ENCODE measurements around the gene FMNL2.

FMNL2 gene

DNA sequence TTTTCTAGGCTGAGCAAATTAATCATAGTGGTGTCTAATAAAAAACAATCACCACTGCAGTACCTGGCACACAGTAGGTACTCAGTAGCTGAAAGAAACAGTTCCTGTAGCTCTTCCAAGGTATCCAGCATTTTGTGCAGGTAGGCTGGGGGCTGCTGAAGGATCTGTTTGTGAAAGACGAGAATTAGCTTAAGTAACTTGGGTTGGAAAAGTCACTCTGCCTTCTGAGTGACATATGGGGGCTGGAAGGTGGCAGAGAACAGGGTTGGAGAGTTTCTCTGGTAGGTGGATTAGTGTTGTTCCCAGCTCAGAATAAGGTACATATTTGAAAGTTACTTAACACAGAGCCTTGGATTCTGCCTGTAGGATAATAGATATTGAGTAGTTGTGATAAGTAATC, 72.8 kb downstream of the FMNL2 start:
- Histone ChIP-seq H3K36me3 (ENCODE audit: control insufficient read depth, insufficient read depth, low read length) (no peaks in the 10 kb centered on the region), H3K9me3 (ENCODE audit: control insufficient read depth, low read length) (no peaks in the 10 kb centered on the region), H3K27me3 (replicated peaks; ENCODE audit: control insufficient read depth, insufficient read depth, low read length, poor library complexity, severe bottlenecking) (no peaks in the 10 kb centered on the region), H3K27ac (ENCODE audit: insufficient read depth, low read length, poor library complexity, severe bottlenecking) (no peak overlapping the region), H3K4me1 (ENCODE audit: control insufficient read depth, insufficient read depth, low read length, poor library complexity, severe bottlenecking) (no peaks in the 10 kb centered on the region), H3K4me3 (ENCODE audit: insufficient read depth, low read depth, low read length, poor library complexity, severe bottlenecking) (no peak overlapping the region)
- DNase-seq = no peak

DNA sequence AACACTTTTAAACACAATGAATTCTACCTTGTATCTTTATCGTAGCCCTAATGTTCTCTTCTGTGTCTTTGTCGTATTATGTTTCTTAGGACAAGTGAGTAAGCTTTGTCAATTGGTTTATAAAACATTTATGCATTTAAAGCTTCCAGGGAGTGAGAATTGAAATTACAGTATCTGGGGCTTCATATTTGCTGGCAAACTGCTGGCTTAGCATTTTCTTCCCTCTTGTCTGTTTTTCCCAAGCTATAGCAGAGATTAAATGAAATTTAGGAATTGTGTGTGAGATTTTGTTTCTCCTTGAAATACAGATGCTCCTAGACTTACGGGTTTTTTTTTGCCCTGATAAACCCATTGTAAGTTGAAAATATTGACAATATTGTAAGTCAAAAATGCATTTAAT, 73.3 kb downstream of the FMNL2 start:
- DNase-seq = no peak

DNA sequence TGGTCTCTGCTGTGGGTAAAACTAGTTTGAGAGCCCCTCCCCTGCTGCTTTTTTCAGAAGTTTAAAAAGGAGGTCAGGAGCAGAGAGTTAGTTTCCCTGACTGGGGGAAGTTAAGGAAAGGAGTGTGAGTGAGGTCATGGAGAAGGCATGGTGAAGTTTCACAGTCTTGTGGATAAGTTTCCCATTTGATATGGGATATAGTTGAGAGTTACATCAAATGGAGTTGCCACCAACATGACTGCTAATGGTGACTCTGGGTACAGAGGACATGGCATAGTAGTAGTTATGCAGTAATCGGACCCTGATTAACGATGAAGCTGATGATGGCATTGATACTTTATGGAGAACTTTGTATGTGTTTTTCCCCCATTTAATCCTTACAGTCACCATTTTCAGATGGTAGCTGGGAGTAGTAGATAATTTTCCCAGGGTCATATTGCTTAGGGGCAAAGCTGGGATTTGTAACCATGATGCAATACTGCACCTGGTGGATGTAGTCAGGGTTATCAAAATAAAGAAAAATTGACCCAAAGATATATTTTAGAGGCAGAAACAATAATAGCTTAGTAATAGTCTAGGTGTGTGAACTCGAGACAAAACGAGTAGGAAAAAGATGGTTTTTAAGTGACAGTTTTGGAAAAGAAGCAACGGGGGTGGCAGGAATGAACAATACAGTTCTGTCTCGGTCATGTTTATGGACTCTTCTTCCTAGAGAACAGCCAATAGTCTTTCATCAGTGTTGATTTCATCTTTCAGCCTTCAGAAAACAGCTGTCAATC, 74.6 kb downstream of the FMNL2 start:
- Histone ChIP-seq H3K4me3 (ENCODE audit: insufficient read depth, low read depth, low read length, poor library complexity, severe bottlenecking) (no peak overlapping the region), H3K4me1 (ENCODE audit: control insufficient read depth, insufficient read depth, low read length, poor library complexity, severe bottlenecking) (no peaks in the 10 kb centered on the region), H3K27me3 (replicated peaks; ENCODE audit: control insufficient read depth, insufficient read depth, low read length, poor library complexity, severe bottlenecking) (no peaks in the 10 kb centered on the region), H3K36me3 (ENCODE audit: control insufficient read depth, insufficient read depth, low read length) (no peaks in the 10 kb centered on the region), H3K9me3 (ENCODE audit: control insufficient read depth, low read length) (no peaks in the 10 kb centered on the region), H3K27ac (ENCODE audit: insufficient read depth, low read length, poor library complexity, severe bottlenecking) (no peak overlapping the region)
- no peak for DNase-seq

More for the DNA sequence above, 73.3 kb downstream of the FMNL2 start:
- Histone ChIP-seq H3K27me3 (replicated peaks; ENCODE audit: control insufficient read depth, insufficient read depth, low read length, poor library complexity, severe bottlenecking) (no peaks in the 10 kb centered on the region), H3K4me3 (ENCODE audit: insufficient read depth, low read depth, low read length, poor library complexity, severe bottlenecking) (no peak overlapping the region), H3K27ac (ENCODE audit: insufficient read depth, low read length, poor library complexity, severe bottlenecking) (no peak overlapping the region), H3K36me3 (ENCODE audit: control insufficient read depth, insufficient read depth, low read length) (no peaks in the 10 kb centered on the region), H3K9me3 (ENCODE audit: control insufficient read depth, low read length) (no peaks in the 10 kb centered on the region), H3K4me1 (ENCODE audit: control insufficient read depth, insufficient read depth, low read length, poor library complexity, severe bottlenecking) (no peaks in the 10 kb centered on the region)

DNA sequence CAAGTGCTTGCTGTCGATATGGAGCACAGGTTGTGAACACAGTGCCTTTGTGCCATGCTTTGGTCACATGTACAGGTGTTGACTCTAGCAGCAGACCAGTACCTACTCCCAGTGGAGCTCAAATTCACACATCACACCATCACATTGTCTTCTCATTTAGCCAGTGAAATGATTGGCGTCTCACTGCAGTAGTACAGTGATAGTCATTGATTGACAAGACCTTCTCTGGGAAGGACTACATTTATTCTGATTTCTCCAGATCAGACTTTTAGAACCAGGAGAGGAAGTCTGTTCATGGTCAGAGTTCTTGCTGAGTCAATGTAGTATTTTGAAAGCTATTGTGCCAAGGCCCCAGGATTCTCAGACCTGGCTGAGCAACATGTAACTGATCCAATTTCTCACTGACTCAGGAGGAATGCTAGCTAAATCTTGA, 75.2 kb downstream of the FMNL2 start:
- Histone ChIP-seq H3K9me3 (ENCODE audit: control insufficient read depth, low read length) (no peaks in the 10 kb centered on the region), H3K36me3 (ENCODE audit: control insufficient read depth, insufficient read depth, low read length) (no peaks in the 10 kb centered on the region), H3K4me3 (ENCODE audit: insufficient read depth, low read depth, low read length, poor library complexity, severe bottlenecking) (no peak overlapping the region), H3K4me1 (ENCODE audit: control insufficient read depth, insufficient read depth, low read length, poor library complexity, severe bottlenecking) (no peaks in the 10 kb centered on the region), H3K27ac (ENCODE audit: insufficient read depth, low read length, poor library complexity, severe bottlenecking) (no peak overlapping the region), H3K27me3 (replicated peaks; ENCODE audit: control insufficient read depth, insufficient read depth, low read length, poor library complexity, severe bottlenecking) (no peaks in the 10 kb centered on the region)
- no peak for DNase-seq

DNA sequence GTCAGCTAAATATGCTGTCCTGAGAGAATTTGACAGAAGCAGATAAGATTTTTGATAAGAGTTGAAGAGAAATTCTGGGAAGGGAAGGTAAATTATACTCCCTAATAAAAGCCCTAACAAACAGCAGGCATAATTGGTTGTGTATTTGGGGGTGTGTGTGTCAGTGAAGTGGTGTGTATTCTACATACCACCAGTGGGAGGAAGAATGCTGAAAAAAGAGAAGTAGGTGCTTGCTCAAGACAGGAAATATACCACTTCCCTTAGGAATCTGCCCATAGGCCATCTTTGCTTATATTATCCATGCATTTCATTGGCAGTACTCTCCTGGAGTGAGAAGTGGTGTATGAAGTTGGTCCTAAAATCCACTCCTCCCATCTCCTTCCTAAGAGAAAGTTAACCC, 76.2 kb downstream of the FMNL2 start:
- no peak overlapping the region for H3K4me3 ChIP-seq (ENCODE audit: insufficient read depth, low read depth, low read length, poor library complexity, severe bottlenecking)
- no peak overlapping the region for H3K27ac ChIP-seq (ENCODE audit: insufficient read depth, low read length, poor library complexity, severe bottlenecking)
- H3K27me3 ChIP-seq (replicated peaks; ENCODE audit: control insufficient read depth, insufficient read depth, low read length, poor library complexity, severe bottlenecking) = no peaks in the 10 kb centered on the region
- H3K9me3 ChIP-seq (ENCODE audit: control insufficient read depth, low read length) = no peaks in the 10 kb centered on the region
- H3K4me1 ChIP-seq (ENCODE audit: control insufficient read depth, insufficient read depth, low read length, poor library complexity, severe bottlenecking) = no peaks in the 10 kb centered on the region
- no peaks in the 10 kb centered on the region for H3K36me3 ChIP-seq (ENCODE audit: control insufficient read depth, insufficient read depth, low read length)
- no peak for DNase-seq

DNA sequence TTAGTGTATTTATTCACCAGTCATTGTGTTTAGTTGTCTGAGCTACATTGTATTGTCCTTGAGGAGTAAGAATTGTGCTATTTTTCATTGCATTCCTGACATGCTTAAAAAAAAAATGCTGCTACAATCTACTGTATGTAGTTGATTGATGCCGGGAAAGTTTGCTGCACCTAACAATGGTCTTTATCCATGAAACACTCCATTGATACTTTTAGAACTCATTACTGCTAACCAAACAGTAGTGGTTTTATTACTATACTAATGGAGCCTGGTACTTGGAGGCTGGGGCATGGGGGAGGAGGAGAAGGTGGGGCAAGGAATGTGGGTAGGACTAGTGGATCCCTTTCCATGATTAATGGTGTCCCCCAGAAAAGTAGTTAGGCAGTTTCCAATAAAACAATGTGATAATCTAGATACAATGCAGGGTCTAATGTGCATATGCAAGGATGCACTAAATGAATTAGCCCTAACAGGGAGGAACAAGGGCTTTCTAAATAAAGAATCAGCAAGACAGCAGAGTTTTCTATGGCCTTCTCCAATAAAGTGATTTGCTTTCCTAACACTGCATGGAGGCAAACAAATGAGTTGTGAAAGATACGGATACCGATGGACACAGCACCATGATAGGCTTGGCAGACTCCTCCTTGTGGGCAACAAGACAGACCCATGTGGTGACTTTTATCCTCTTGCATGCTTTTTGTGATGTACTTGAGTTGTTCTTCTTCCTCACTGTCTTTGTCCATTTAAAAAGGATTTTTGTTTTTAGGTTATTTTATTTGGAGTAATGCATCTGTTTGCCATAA, 78.5 kb downstream of the FMNL2 start:
- DNase-seq = no peak
- no peaks in the 10 kb centered on the region for H3K36me3 ChIP-seq (ENCODE audit: control insufficient read depth, insufficient read depth, low read length)
- H3K9me3 ChIP-seq (ENCODE audit: control insufficient read depth, low read length) = no peaks in the 10 kb centered on the region
- no peaks in the 10 kb centered on the region for H3K27me3 ChIP-seq (replicated peaks; ENCODE audit: control insufficient read depth, insufficient read depth, low read length, poor library complexity, severe bottlenecking)
- no peak overlapping the region for H3K4me3 ChIP-seq (ENCODE audit: insufficient read depth, low read depth, low read length, poor library complexity, severe bottlenecking)
- H3K27ac ChIP-seq (ENCODE audit: insufficient read depth, low read length, poor library complexity, severe bottlenecking) = no peak overlapping the region
- H3K4me1 ChIP-seq (ENCODE audit: control insufficient read depth, insufficient read depth, low read length, poor library complexity, severe bottlenecking) = no peaks in the 10 kb centered on the region

DNA sequence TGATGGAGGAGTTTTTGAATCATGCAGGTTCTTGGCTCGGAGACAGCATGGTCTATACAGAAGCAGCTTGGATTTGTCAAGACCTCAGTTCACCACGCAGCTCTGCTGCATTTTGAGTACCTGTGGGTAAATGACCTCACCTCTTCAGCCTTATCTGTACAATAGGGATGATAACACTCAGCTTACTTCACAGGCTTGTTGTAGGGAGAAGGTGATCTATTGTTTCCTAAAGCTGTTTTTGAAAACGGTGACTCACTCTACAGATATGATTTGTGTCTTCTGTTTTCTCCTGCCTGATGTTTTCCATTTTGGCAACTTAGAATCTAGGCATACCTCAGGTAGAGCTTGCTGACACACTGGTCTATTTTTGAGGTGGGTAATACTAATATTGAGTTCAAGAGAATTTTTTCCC, 80.3 kb downstream of the FMNL2 start:
- H3K9me3 ChIP-seq (ENCODE audit: control insufficient read depth, low read length) = no peaks in the 10 kb centered on the region
- no peak overlapping the region for H3K27ac ChIP-seq (ENCODE audit: insufficient read depth, low read length, poor library complexity, severe bottlenecking)
- H3K4me3 ChIP-seq (ENCODE audit: insufficient read depth, low read depth, low read length, poor library complexity, severe bottlenecking) = no peak overlapping the region
- H3K27me3 ChIP-seq (replicated peaks; ENCODE audit: control insufficient read depth, insufficient read depth, low read length, poor library complexity, severe bottlenecking) = no peaks in the 10 kb centered on the region
- no peaks in the 10 kb centered on the region for H3K36me3 ChIP-seq (ENCODE audit: control insufficient read depth, insufficient read depth, low read length)
- DNase-seq = no peak
- H3K4me1 ChIP-seq (ENCODE audit: control insufficient read depth, insufficient read depth, low read length, poor library complexity, severe bottlenecking) = no peaks in the 10 kb centered on the region

DNA sequence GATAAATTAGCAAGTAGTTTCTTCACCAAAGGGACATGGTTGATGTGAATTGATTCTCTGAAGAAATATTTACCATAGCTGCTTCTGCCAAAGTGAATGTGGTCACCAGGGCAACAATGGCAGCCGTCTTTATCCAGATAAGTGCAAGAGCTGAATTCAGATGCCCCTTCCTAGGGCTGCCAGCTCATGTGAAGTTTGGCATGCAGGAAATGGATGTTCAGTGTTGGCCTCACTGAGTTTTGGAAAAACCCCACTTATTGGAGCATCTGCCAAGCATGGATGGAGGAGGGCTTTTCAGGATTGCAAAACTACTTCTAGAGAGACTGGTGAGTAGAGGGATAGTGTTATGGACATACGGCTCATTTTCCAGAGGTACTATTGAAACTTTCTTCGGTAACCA, 80.8 kb downstream of the FMNL2 start:
- Histone ChIP-seq H3K36me3 (ENCODE audit: control insufficient read depth, insufficient read depth, low read length) (no peaks in the 10 kb centered on the region), H3K4me1 (ENCODE audit: control insufficient read depth, insufficient read depth, low read length, poor library complexity, severe bottlenecking) (no peaks in the 10 kb centered on the region), H3K27ac (ENCODE audit: insufficient read depth, low read length, poor library complexity, severe bottlenecking) (no peak overlapping the region), H3K9me3 (ENCODE audit: control insufficient read depth, low read length) (no peaks in the 10 kb centered on the region), H3K4me3 (ENCODE audit: insufficient read depth, low read depth, low read length, poor library complexity, severe bottlenecking) (no peak overlapping the region), H3K27me3 (replicated peaks; ENCODE audit: control insufficient read depth, insufficient read depth, low read length, poor library complexity, severe bottlenecking) (no peaks in the 10 kb centered on the region)
- DNase-seq = no peak

DNA sequence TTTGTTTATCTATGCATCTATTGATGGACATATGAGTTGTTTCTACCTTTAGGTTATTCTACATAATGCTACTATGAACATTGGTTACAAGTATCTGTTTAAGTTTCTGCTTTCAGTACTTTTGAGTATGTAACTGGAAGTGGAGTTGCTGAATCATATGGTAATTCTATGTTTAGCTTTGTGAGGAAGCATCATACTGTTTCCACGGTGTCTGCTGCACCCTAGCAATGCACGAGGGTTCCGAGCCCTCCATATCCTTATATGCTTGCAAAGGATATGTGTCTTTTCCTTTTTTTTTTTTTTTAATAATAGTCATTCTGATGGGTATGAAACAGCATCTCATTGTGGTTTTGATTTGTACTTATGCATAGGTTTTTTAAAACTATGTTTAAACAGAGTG, 83.7 kb downstream of the FMNL2 start:
- Histone ChIP-seq H3K4me3 (ENCODE audit: insufficient read depth, low read depth, low read length, poor library complexity, severe bottlenecking) (no peak overlapping the region), H3K9me3 (ENCODE audit: control insufficient read depth, low read length) (no peaks in the 10 kb centered on the region), H3K27me3 (replicated peaks; ENCODE audit: control insufficient read depth, insufficient read depth, low read length, poor library complexity, severe bottlenecking) (no peaks in the 10 kb centered on the region), H3K36me3 (ENCODE audit: control insufficient read depth, insufficient read depth, low read length) (no peaks in the 10 kb centered on the region), H3K27ac (ENCODE audit: insufficient read depth, low read length, poor library complexity, severe bottlenecking) (no peak overlapping the region), H3K4me1 (ENCODE audit: control insufficient read depth, insufficient read depth, low read length, poor library complexity, severe bottlenecking) (no peaks in the 10 kb centered on the region)
- DNase-seq = no peak

DNA sequence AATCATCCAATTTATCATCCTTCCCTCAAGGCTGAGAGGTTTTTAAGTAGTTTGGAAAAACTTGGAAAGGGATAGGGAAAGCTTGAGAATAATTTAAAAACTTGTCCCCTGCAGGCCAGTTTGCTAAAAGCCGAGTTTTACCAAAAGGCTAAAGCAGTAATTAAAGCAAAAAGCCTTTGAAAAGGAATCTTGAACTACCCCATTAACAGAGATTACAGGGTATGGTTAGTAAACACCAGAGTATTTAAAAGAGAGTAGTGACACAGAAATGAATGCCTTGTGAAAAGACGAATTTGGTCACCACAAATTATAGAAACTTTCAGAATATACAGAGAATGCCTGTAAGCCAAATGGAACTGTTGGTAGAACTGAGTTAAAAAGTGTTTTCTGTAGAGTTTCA, 85.0 kb downstream of the FMNL2 start:
- Histone ChIP-seq H3K4me3 (ENCODE audit: insufficient read depth, low read depth, low read length, poor library complexity, severe bottlenecking) (no peak overlapping the region), H3K9me3 (ENCODE audit: control insufficient read depth, low read length) (no peaks in the 10 kb centered on the region), H3K27me3 (replicated peaks; ENCODE audit: control insufficient read depth, insufficient read depth, low read length, poor library complexity, severe bottlenecking) (no peaks in the 10 kb centered on the region), H3K4me1 (ENCODE audit: control insufficient read depth, insufficient read depth, low read length, poor library complexity, severe bottlenecking) (no peaks in the 10 kb centered on the region), H3K36me3 (ENCODE audit: control insufficient read depth, insufficient read depth, low read length) (no peaks in the 10 kb centered on the region), H3K27ac (ENCODE audit: insufficient read depth, low read length, poor library complexity, severe bottlenecking) (no peak overlapping the region)
- DNase-seq = no peak

Data from effector memory CD4-positive, alpha-beta T cell (primary cell).